ENCODE results near the gene ZNF516. TPM values are rescaled to one million over a fixed set of nuclear protein-coding genes. Genes with fewer than 3 reads are reported as not detected.

ZNF516 gene
- total RNA-seq, 1 donor from 2014 or later: 28.0 TPM

- Histone ChIP-seq H3K9me3 (no peaks in the 10 kb centered on the region), H3K36me3 (no peaks in the 10 kb centered on the region), H3K4me3 (peak overlapping the region; percentile 14), H3K4me1 (no peaks in the 10 kb centered on the region), H3K27me3 (peaks cover 45% of the 10 kb centered on the region), H3K27ac (peak overlapping the region; percentile 21)
- intact Hi-C loops (cut with DNase I): no loop called here
- ATAC-seq: no peak
- TF ChIP-seq, protein P1, sequence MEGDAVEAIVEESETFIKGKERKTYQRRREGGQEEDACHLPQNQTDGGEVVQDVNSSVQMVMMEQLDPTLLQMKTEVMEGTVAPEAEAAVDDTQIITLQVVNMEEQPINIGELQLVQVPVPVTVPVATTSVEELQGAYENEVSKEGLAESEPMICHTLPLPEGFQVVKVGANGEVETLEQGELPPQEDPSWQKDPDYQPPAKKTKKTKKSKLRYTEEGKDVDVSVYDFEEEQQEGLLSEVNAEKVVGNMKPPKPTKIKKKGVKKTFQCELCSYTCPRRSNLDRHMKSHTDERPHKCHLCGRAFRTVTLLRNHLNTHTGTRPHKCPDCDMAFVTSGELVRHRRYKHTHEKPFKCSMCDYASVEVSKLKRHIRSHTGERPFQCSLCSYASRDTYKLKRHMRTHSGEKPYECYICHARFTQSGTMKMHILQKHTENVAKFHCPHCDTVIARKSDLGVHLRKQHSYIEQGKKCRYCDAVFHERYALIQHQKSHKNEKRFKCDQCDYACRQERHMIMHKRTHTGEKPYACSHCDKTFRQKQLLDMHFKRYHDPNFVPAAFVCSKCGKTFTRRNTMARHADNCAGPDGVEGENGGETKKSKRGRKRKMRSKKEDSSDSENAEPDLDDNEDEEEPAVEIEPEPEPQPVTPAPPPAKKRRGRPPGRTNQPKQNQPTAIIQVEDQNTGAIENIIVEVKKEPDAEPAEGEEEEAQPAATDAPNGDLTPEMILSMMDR (IDR thresholded peaks at IDR 0.05): no peak
- DNase-seq: no peak
Observed at GRCh38 chr18:76524900-76525698, 30.1 kb upstream of the ZNF516 start.

DNA sequence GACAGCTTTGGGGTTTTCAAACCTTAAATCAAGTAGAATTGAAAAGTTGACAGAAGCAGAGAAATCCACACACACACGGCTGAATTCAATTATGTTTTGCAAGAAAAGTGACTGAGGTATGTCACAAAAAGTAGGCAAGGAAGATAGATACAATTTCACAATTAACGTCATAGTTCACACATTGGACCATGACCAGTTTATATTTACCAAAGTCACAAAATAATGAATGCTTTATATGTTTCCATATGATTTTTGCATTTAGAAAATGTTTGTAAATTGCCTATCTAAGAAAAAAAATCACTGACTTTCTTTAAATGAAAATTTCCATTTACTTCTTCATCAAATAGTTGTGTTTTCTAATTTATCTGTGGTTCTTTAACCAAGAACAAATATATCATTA is 29.4 kb upstream of the ZNF516 start:
- TF ChIP-seq, protein P1 (IDR thresholded peaks at IDR 0.05): no peak
- ATAC-seq (no peak), DNase-seq (no peak)
- no peaks in the 10 kb centered on the region for H3K9me3 ChIP-seq
- no peaks in the 10 kb centered on the region for H3K4me1 ChIP-seq
- peaks cover 45% of the 10 kb centered on the region for H3K27me3 ChIP-seq
- no peaks in the 10 kb centered on the region for H3K36me3 ChIP-seq
- intact Hi-C loops (cut with DNase I): no loop called here
- no peak overlapping the region for H3K4me3 ChIP-seq
- no peak overlapping the region for H3K27ac ChIP-seq

DNA sequence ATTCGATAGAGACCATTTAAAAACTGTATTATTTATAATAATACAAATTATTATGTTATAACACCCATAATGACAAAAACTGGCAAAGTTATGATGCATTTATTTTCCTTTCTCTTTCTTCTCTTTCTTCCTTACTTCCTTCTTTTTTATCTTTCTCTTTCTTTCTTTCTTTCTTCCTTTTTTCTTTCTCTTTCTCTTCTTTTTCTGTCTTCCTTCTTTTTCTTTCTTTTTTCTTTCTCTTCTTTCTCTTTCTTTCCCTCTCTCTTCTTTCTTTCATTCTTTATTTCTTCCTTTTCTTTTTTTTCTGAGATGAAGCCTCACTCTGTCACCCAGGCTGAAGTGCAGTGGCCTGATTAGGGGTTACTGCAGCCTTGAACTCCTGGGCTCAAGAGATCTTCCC is 27.5 kb upstream of the ZNF516 start:
- ATAC-seq (no peak), DNase-seq (no peak)
- Histone ChIP-seq H3K36me3 (no peaks in the 10 kb centered on the region), H3K9me3 (no peaks in the 10 kb centered on the region), H3K4me1 (no peaks in the 10 kb centered on the region), H3K27me3 (peaks cover 55% of the 10 kb centered on the region), H3K4me3 (no peak overlapping the region), H3K27ac (no peak overlapping the region)
- TF ChIP-seq, protein P1 (IDR thresholded peaks at IDR 0.05): no peak
- intact Hi-C loops (cut with DNase I): no loop called here

- no peaks in the 10 kb centered on the region for H3K9me3 ChIP-seq
- H3K27ac ChIP-seq: no peak overlapping the region
- no peak overlapping the region for H3K4me3 ChIP-seq
- TF ChIP-seq, protein P1 (IDR thresholded peaks at IDR 0.05): no peak
- peaks cover 54% of the 10 kb centered on the region for H3K27me3 ChIP-seq
- no peaks in the 10 kb centered on the region for H3K36me3 ChIP-seq
- ATAC-seq (peak; percentile 13), DNase-seq (no peak)
- H3K4me1 ChIP-seq: no peaks in the 10 kb centered on the region
- intact Hi-C loops (cut with DNase I): no loop called here
Observed at GRCh38 chr18:76522122-76522503, 27.1 kb upstream of the ZNF516 start.

GRCh38 chr18:76521417-76522121 is 26.5 kb upstream of the ZNF516 start:
- Histone ChIP-seq H3K4me1 (no peaks in the 10 kb centered on the region), H3K36me3 (no peaks in the 10 kb centered on the region), H3K27me3 (peaks cover 49% of the 10 kb centered on the region), H3K4me3 (no peak overlapping the region), H3K27ac (no peak overlapping the region), H3K9me3 (no peaks in the 10 kb centered on the region)
- no peak for ATAC-seq
- TF ChIP-seq, protein P1 (IDR thresholded peaks at IDR 0.05): no peak
- intact Hi-C loops (cut with DNase I): no loop called here
- no peak for DNase-seq

All from upper lobe of right lung (tissue), 1 donor.